A673 (cell line): ENCODE measurements around the gene PTPN1. TPM values are rescaled to one million over a fixed set of nuclear protein-coding genes. Genes with fewer than 3 reads are reported as not detected.

Experiments used
- BruUV-seq: library from RNA; stranded (reverse); fragments of 400-500 nt; replicated peaks from 2 replicates; lab custom pipeline; 2021; lab: Mats Ljungman, UMichigan
- CTCF ChIA-PET: fragments of 300-600 bp; sonication (Branson Sonifier 250); formaldehyde crosslinking; loops from one replicate; lab custom pipeline; 2022; ENCODE audit warnings: antibody characterized with exemption; lab: Charles Lee
- POLR2A ChIA-PET: fragments of 300-600 bp; sonication (Branson Sonifier 250); formaldehyde crosslinking; loops from one replicate; lab custom pipeline; 2022; ENCODE audit warnings: antibody characterized with exemption; ENCODE audit not compliant: low non-redundant PET; lab: Charles Lee
- DNase-seq: peaks from one replicate; pipeline ENCODE4 v3.0.0-alpha.2; 2015; ENCODE audit warnings: low spot score
- H3K27ac ChIP-seq: fragments of 200-600 bp; sonication (generic); 2 replicates; pipeline ENCODE4 v1.5.1; 2016; ENCODE audit warnings: mixed run types, low read depth, mild to moderate bottlenecking, mixed read lengths, antibody characterized with exemption, low read length; ENCODE audit not compliant: poor library complexity, severe bottlenecking
- H3K27me3 ChIP-seq: fragments of 200-600 bp; sonication (generic); replicated peaks from 2 replicates; pipeline ENCODE4 v1.6.1; 2017; ENCODE audit warnings: mixed run types, low read depth, mild to moderate bottlenecking, mixed read lengths, antibody characterized with exemption, low read length; ENCODE audit not compliant: insufficient read depth, poor library complexity
- H3K36me3 ChIP-seq: fragments of 200-600 bp; sonication (generic); 2 replicates; pipeline ENCODE4 v1.6.1; 2016; ENCODE audit warnings: mixed run types, mild to moderate bottlenecking, mixed read lengths, antibody characterized with exemption, low read length; ENCODE audit not compliant: insufficient read depth, poor library complexity, severe bottlenecking
- H3K4me1 ChIP-seq: fragments of 200-600 bp; sonication (generic); 2 replicates; pipeline ENCODE4 v1.6.1; 2017; ENCODE audit warnings: mixed run types, mild to moderate bottlenecking, mixed read lengths, antibody characterized with exemption, low read length; ENCODE audit not compliant: insufficient read depth, poor library complexity, severe bottlenecking
- H3K4me3 ChIP-seq: fragments of 200-600 bp; sonication (generic); 2 replicates; pipeline ENCODE4 v1.5.1; 2016; ENCODE audit warnings: low read depth, mixed run types, mild to moderate bottlenecking, mixed read lengths, low read length; ENCODE audit not compliant: poor library complexity, severe bottlenecking
- H3K9me3 ChIP-seq: fragments of 200-600 bp; sonication (generic); 2 replicates; pipeline ENCODE4 v1.6.1; 2016; ENCODE audit warnings: mixed run types, low read depth, mild to moderate bottlenecking, mixed read lengths, antibody characterized with exemption, low read length; ENCODE audit not compliant: poor library complexity, severe bottlenecking
- EZH2 ChIP-seq: fragments of 200-600 bp; sonication (generic); IDR thresholded peaks from 2 replicates; pipeline ENCODE4 v1.6.1; 2017; ENCODE audit warnings: borderline replicate concordance, low read depth, mild to moderate bottlenecking, mixed read lengths, antibody characterized with exemption, low read length; ENCODE audit not compliant: poor library complexity, severe bottlenecking
- intact Hi-C: fragments of 100-400 bp; cut with micrococcal nuclease; formaldehyde crosslinking; loops from one replicate; pipeline ENCODE4 v1.10.0; 2022; ENCODE audit not compliant: unreplicated experiment
- total RNA-seq: library from RNA; stranded (reverse); gene quantifications from 2 replicates; pipeline ENCODE4 v1.2.3, GENCODE V29; 2021
- TF ChIP-seq, protein P1 (sequence below): fragments of 300-800, 200-600 bp; sonication (generic); conservative IDR thresholded peaks from 2 replicates; pipeline ENCODE4 v1.5.1; 2017; ENCODE audit warnings: low read depth, mild to moderate bottlenecking, antibody characterized with exemption, low read length, moderate library complexity, mixed read lengths

PTPN1 gene
- total RNA-seq, 1 experiment from 2014 or later, result 47.4 TPM

DNA sequence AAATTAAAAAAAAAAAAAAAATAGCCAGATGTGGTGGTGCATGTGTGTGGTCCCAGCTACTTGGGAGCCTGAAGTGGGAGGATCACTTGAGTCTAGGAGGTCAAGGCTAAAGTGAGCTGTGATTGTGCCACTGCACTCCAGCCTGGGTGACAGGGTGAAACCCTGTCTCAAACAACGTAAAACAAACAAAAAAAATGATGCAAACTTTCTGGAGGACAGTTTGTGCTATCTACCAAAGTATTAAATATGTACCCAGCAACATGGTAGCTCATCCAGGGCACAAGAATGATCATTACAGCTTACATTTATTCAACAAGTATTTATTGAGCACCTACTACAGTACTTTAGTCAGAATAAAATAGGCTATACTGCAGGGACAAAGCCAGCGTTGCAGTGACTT, 40.4 kb upstream of the PTPN1 start:
- Histone ChIP-seq H3K9me3 (no peaks in the 10 kb centered on the region), H3K27me3 (no peaks in the 10 kb centered on the region), H3K36me3 (no peaks in the 10 kb centered on the region), H3K27ac (no peak overlapping the region), H3K4me1 (peaks cover 5% of the 10 kb centered on the region), H3K4me3 (no peak overlapping the region)
- TF ChIP-seq, protein P1, sequence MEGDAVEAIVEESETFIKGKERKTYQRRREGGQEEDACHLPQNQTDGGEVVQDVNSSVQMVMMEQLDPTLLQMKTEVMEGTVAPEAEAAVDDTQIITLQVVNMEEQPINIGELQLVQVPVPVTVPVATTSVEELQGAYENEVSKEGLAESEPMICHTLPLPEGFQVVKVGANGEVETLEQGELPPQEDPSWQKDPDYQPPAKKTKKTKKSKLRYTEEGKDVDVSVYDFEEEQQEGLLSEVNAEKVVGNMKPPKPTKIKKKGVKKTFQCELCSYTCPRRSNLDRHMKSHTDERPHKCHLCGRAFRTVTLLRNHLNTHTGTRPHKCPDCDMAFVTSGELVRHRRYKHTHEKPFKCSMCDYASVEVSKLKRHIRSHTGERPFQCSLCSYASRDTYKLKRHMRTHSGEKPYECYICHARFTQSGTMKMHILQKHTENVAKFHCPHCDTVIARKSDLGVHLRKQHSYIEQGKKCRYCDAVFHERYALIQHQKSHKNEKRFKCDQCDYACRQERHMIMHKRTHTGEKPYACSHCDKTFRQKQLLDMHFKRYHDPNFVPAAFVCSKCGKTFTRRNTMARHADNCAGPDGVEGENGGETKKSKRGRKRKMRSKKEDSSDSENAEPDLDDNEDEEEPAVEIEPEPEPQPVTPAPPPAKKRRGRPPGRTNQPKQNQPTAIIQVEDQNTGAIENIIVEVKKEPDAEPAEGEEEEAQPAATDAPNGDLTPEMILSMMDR, result no peak
- TF ChIP-seq EZH2, result no peak
- no TSS peak for BruUV-seq
- intact Hi-C loops, result no loop called here
- ChIA-PET POLR2A (no interaction called here), CTCF (interaction anchor here (0.6 kb wide), 1 partner anchor 156 kb away, joined by 3 read pairs; no protein-coding TSS in a partner anchor)
- no peak for DNase-seq

DNA sequence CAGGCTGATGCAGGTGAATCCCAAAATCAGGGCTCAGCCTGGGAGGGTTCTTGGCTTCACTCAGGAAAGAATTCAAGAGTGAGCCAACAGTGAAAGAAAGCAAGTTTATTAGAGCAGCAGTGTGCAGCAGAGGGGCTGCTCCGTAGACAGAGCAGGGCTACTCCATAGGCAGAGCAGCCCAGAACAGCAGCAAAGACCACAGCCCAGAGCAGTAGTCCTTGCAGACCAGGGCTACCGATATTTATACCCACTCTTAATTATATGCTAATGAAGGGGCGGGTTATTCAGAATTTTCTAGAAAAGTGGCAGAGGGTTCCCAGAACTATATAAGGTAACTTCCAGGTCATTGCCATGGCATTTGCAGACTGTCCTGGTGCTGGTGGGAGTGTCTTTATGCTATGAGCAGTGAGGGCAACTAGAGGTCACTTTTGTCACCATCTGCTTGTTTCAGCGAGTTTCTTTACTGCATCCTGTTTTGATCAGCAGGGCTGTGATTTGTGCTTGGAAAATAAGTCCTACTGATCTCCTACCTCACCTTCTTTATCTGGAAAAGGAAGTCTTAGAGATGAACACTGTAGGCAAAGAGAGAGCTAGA, 39.8 kb upstream of the PTPN1 start:
- Histone ChIP-seq H3K27me3 (no peaks in the 10 kb centered on the region), H3K4me1 (peaks cover 5% of the 10 kb centered on the region), H3K36me3 (no peaks in the 10 kb centered on the region), H3K4me3 (no peak overlapping the region), H3K9me3 (no peaks in the 10 kb centered on the region), H3K27ac (no peak overlapping the region)
- intact Hi-C loops, result no loop called here
- no TSS peak for BruUV-seq
- CTCF ChIA-PET, result no interaction called here
- POLR2A ChIA-PET, result no interaction called here
- no peak for DNase-seq
- TF ChIP-seq, protein P1, result no peak
- TF ChIP-seq EZH2, result no peak

DNA sequence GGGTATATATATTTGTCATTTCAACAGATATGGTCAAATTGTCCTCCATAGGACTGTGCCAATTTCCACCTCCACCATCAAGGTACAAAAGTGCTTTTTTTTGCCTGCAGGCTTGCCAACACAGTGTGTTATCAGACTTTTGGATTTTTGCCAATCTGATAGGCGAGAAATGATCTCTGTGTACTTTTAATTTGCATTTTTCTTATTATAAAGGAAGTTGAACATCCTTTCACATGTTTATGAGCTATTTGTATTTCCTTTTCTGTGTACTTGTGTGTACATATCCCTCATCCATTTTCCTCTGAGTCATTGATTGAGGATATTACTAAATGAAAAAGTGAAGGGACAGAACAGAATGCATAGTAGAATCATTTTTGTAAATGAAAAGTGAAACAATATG, 39.0 kb upstream of the PTPN1 start:
- Histone ChIP-seq H3K4me3 (no peak overlapping the region), H3K36me3 (no peaks in the 10 kb centered on the region), H3K27me3 (no peaks in the 10 kb centered on the region), H3K27ac (no peak overlapping the region), H3K9me3 (no peaks in the 10 kb centered on the region), H3K4me1 (peaks cover 5% of the 10 kb centered on the region)
- CTCF ChIA-PET, result interaction anchor here (0.5 kb wide), 1 partner anchor 292 kb away, joined by 4 read pairs; no protein-coding TSS in a partner anchor
- DNase-seq, result peak; percentile 36
- TF ChIP-seq EZH2, result no peak
- TF ChIP-seq, protein P1, result no peak
- no TSS peak for BruUV-seq
- intact Hi-C loops, result no loop called here
- POLR2A ChIA-PET, result interaction anchor here (0.6 kb wide), 1 partner anchor 113 kb away, joined by 4 read pairs; no protein-coding TSS in a partner anchor
